ENCODE results near the gene FN3K.

DNA sequence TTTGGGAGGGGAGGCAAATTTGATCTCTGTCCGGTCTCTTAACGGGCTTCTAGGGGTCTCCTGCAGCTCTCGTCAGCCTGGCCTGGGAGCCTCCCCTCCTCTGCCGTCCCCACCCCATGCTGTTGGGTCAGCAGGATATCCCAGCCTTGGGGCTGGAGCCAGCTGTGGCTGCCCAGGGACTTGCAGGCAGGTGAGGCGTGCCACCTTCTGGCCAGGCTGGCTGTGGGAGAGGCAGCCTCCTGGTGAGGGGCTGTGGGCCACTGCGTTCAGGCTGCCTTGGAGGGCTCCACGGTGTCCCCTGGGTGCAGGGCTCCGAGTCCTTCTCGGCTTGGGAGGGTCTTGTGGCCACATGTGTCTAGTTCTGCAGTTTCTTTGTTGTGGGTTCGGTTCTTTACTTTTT lies 51.0 kb downstream of the FN3K start:
- TF ChIP-seq, protein P1, sequence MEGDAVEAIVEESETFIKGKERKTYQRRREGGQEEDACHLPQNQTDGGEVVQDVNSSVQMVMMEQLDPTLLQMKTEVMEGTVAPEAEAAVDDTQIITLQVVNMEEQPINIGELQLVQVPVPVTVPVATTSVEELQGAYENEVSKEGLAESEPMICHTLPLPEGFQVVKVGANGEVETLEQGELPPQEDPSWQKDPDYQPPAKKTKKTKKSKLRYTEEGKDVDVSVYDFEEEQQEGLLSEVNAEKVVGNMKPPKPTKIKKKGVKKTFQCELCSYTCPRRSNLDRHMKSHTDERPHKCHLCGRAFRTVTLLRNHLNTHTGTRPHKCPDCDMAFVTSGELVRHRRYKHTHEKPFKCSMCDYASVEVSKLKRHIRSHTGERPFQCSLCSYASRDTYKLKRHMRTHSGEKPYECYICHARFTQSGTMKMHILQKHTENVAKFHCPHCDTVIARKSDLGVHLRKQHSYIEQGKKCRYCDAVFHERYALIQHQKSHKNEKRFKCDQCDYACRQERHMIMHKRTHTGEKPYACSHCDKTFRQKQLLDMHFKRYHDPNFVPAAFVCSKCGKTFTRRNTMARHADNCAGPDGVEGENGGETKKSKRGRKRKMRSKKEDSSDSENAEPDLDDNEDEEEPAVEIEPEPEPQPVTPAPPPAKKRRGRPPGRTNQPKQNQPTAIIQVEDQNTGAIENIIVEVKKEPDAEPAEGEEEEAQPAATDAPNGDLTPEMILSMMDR (IDR thresholded peaks at IDR 0.05), result no peak
- TF ChIP-seq EP300 (IDR thresholded peaks at IDR 0.05) (no peak), POLR2A (IDR thresholded peaks at IDR 0.05; ENCODE audit: low read depth) (no peak)

Data from esophagus muscularis mucosa (tissue), 4 donors.